PC-3 (cell line): ENCODE results near the gene SGMS1. TPM values are rescaled to one million over a fixed set of nuclear protein-coding genes. Genes with fewer than 3 reads are reported as not detected.

Experiments
- ATAC-seq: fragments of 200-7000 bp; cut with Tn5 transposase; 2 replicates; pipeline ENCODE4 v1.9.1; 2020; ENCODE audit warnings: mild to moderate bottlenecking, moderate library complexity
- BruUV-seq: library from RNA; stranded (reverse); fragments of 400-500 nt; replicated peaks from 2 replicates; lab custom pipeline; 2021; lab: Mats Ljungman, UMichigan
- CTCF ChIA-PET: fragments of 300-600 bp; sonication (Branson Sonifier 250); formaldehyde crosslinking; loops from one replicate; lab custom pipeline; 2022; ENCODE audit warnings: antibody characterized with exemption; lab: Charles Lee
- POLR2A ChIA-PET: fragments of 300-600 bp; sonication (Branson Sonifier 250); formaldehyde crosslinking; loops from one replicate; lab custom pipeline; 2022; ENCODE audit warnings: antibody characterized with exemption; ENCODE audit not compliant: unreplicated experiment; lab: Charles Lee
- DNase-seq: peaks from one replicate; pipeline ENCODE4 v3.0.0-alpha.2; 2015
- H2AFZ ChIP-seq: fragments of 300-600 bp; sonication (generic); 2 replicates; pipeline ENCODE4 v1.6.0; 2016; ENCODE audit warnings: antibody characterized with exemption, low read length
- H3F3A ChIP-seq: fragments of 300-600 bp; sonication (generic); one replicate; pipeline ENCODE4 v1.6.0; 2017; ENCODE audit warnings: antibody characterized with exemption, low read length, control low read depth, mild to moderate bottlenecking; ENCODE audit not compliant: unreplicated experiment
- H3K27ac ChIP-seq: fragments of 300-600 bp; sonication (generic); 2 replicates; pipeline ENCODE4 v1.5.1; 2016; ENCODE audit warnings: mild to moderate bottlenecking, low read length
- H3K27me3 ChIP-seq: fragments of 300-600 bp; sonication (generic); 2 replicates; pipeline ENCODE4 v1.6.1; 2016; ENCODE audit warnings: low read length, mixed read lengths
- H3K36me3 ChIP-seq: fragments of 300-600 bp; sonication (generic); 2 replicates; pipeline ENCODE4 v1.6.1; 2016; ENCODE audit warnings: low read depth, mixed run types, low read length, mixed read lengths
- H3K4me1 ChIP-seq: fragments of 300-600 bp; sonication (generic); 2 replicates; pipeline ENCODE4 v1.5.1; 2016; ENCODE audit warnings: low read length; ENCODE audit not compliant: insufficient read depth
- H3K4me2 ChIP-seq: fragments of 300-600 bp; sonication (generic); 2 replicates; pipeline ENCODE4 v1.6.0; 2016; ENCODE audit warnings: low read length
- H3K4me3 ChIP-seq: fragments of 300-600 bp; sonication (generic); 2 replicates; pipeline ENCODE4 v1.5.1; 2016; ENCODE audit warnings: mild to moderate bottlenecking, low read length, mixed read lengths
- H3K79me2 ChIP-seq: fragments of 300-600 bp; sonication (generic); 2 replicates; pipeline ENCODE4 v1.6.1; 2017; ENCODE audit warnings: low read length, mixed read lengths
- H3K9ac ChIP-seq: fragments of 300-600 bp; sonication (generic); 2 replicates; pipeline ENCODE4 v1.6.0; 2016; ENCODE audit warnings: mild to moderate bottlenecking, low read length
- H3K9me2 ChIP-seq: fragments of 300-600 bp; sonication (generic); replicated peaks from 2 replicates; pipeline ENCODE4 v1.6.1; 2016; ENCODE audit warnings: mixed run types, low read length, mixed read lengths
- H3K9me3 ChIP-seq: fragments of 300-600 bp; sonication (generic); 2 replicates; pipeline ENCODE4 v1.6.1; 2016; ENCODE audit warnings: low read length, mixed read lengths
- H4K20me1 ChIP-seq: fragments of 300-600 bp; sonication (generic); 2 replicates; pipeline ENCODE4 v1.6.1; 2016; ENCODE audit warnings: low read length, mixed read lengths
- EZH2 ChIP-seq: fragments of 300-600 bp; sonication (generic); IDR thresholded peaks from one replicate; pipeline ENCODE4 v1.6.1; 2017; ENCODE audit warnings: antibody characterized with exemption, mild to moderate bottlenecking, low read length; ENCODE audit not compliant: unreplicated experiment
- EZH2phosphoT487 ChIP-seq: fragments of 300-600 bp; sonication (generic); IDR thresholded peaks from 2 replicates; pipeline ENCODE4 v1.6.1; 2018; ENCODE audit warnings: mild to moderate bottlenecking, antibody characterized with exemption, low read length, borderline replicate concordance
- intact Hi-C: fragments of 100-400 bp; cut with micrococcal nuclease; formaldehyde crosslinking; loops from 2 replicates; pipeline ENCODE4 v1.9.0; 2023
- total RNA-seq: library from RNA; depleted of rRNA; stranded (reverse); fragments of >200 nt; gene quantifications from 2 replicates; pipeline ENCODE4 v1.2.3, GENCODE V29; 2014
- TF ChIP-seq, protein P1 (sequence below): fragments of 300-600 bp; sonication (generic); conservative IDR thresholded peaks from 2 replicates; pipeline ENCODE4 v1.5.1; 2017; ENCODE audit warnings: antibody characterized with exemption, low read depth, mild to moderate bottlenecking, low read length

Gene SGMS1
- total RNA-seq, 1 experiment from 2014 or later, result 61.4 TPM

DNA sequence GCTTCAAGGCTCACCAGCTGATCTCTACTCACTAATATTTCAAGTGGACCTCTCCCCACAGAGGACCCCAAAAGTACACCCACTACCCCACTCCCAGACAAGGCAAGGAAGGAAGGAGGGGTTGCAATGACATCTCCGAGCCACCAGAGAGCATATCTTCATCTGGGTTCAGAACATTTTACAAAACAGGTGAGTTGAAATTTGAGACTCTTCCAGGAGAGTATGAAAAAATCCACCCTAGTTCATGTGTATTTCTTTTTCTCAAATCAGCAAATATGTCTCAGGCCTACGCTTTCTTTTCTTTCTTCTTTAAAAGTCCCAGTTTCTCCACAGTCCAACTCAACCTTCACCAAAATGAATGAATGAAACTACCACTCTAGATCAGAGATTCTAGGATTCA is 61.9 kb downstream of the SGMS1 start:
- Histone ChIP-seq H3K9me3 (no peaks in the 10 kb centered on the region), H3K4me1 (peaks cover 13% of the 10 kb centered on the region), H3K4me2 (0 out of 2 replicates have a peak overlapping the region, but pooled peaks have one; percentile 2), H3K4me3 (no peak overlapping the region), H3F3A (no peaks in the 10 kb centered on the region), H3K36me3 (no peaks in the 10 kb centered on the region), H2AFZ (no peak overlapping the region), H3K9me2 (no peaks in the 10 kb centered on the region), H3K27ac (no peak overlapping the region), H4K20me1 (0 out of 2 replicates have a peak, but pooled peaks cover 4% of the 10 kb centered on the region), H3K27me3 (no peaks in the 10 kb centered on the region), H3K9ac (no peak overlapping the region), H3K79me2 (no peaks in the 10 kb centered on the region; the same call in 1 of the 2 replicates)
- TF ChIP-seq, protein P1, sequence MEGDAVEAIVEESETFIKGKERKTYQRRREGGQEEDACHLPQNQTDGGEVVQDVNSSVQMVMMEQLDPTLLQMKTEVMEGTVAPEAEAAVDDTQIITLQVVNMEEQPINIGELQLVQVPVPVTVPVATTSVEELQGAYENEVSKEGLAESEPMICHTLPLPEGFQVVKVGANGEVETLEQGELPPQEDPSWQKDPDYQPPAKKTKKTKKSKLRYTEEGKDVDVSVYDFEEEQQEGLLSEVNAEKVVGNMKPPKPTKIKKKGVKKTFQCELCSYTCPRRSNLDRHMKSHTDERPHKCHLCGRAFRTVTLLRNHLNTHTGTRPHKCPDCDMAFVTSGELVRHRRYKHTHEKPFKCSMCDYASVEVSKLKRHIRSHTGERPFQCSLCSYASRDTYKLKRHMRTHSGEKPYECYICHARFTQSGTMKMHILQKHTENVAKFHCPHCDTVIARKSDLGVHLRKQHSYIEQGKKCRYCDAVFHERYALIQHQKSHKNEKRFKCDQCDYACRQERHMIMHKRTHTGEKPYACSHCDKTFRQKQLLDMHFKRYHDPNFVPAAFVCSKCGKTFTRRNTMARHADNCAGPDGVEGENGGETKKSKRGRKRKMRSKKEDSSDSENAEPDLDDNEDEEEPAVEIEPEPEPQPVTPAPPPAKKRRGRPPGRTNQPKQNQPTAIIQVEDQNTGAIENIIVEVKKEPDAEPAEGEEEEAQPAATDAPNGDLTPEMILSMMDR, result peak; percentile 100
- TF ChIP-seq EZH2, result no peak
- POLR2A ChIA-PET, result no interaction called here
- peak; percentile 87 for DNase-seq
- no TSS peak for BruUV-seq
- CTCF ChIA-PET, result interaction anchor here (1.2 kb wide), 1 partner anchor 64 kb away, joined by 6 read pairs; no protein-coding TSS in a partner anchor
- peak; percentile 81 for ATAC-seq
- intact Hi-C loops, result loop anchor here (1.0 to 2.0 kb wide), 4 partner anchors 19 to 91 kb away; no protein-coding TSS in a partner anchor

DNA sequence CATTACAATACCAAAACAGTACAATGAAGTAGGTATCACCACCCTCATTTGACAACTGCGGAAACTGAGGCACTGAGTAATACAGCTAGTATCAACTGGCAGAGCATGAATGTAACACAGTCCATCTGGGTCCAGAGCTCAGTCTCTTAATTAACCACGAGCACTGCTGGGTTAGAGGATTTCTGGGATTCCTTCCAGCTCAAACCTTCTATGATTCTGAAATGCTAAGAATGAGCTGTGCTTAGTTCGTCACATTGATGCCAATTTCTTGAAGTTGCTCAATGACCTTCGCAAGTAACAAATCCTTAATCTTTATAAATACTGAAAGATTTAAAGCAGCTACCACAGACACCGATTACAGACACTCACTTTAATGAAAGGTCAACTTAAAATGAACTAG is 62.5 kb downstream of the SGMS1 start:
- no TSS peak for BruUV-seq
- no peak for ATAC-seq
- Histone ChIP-seq H3K27ac (no peak overlapping the region), H3F3A (no peaks in the 10 kb centered on the region), H3K9ac (no peak overlapping the region), H3K27me3 (no peaks in the 10 kb centered on the region), H4K20me1 (0 out of 2 replicates have a peak, but pooled peaks cover 4% of the 10 kb centered on the region), H2AFZ (no peak overlapping the region), H3K36me3 (no peaks in the 10 kb centered on the region), H3K9me2 (no peaks in the 10 kb centered on the region), H3K9me3 (no peaks in the 10 kb centered on the region), H3K4me3 (no peak overlapping the region), H3K4me1 (peaks cover 9% of the 10 kb centered on the region), H3K79me2 (no peaks in the 10 kb centered on the region; the same call in 1 of the 2 replicates), H3K4me2 (no peak overlapping the region)
- intact Hi-C loops, result loop anchor here (1.0 to 2.0 kb wide), 3 partner anchors 20 to 92 kb away; no protein-coding TSS in a partner anchor
- TF ChIP-seq EZH2 (no peak), EZH2phosphoT487 (no peak)
- TF ChIP-seq, protein P1, result no peak
- POLR2A ChIA-PET, result no interaction called here
- no peak for DNase-seq
- CTCF ChIA-PET, result interaction anchor here (0.5 to 1.2 kb wide), 4 partner anchors 16 to 193 kb away, joined by 3 to 6 read pairs (median 4); no protein-coding TSS in a partner anchor

GRCh38 chr10:50560370-50560769 is 63.4 kb downstream of the SGMS1 start:
- no peaks in the 10 kb centered on the region for H3K9me2 ChIP-seq
- ChIA-PET POLR2A (no interaction called here), CTCF (no interaction called here)
- no peaks in the 10 kb centered on the region for H3F3A ChIP-seq
- H3K27ac ChIP-seq, result no peak overlapping the region
- no peaks in the 10 kb centered on the region; the same call in 1 of the 2 replicates for H3K79me2 ChIP-seq
- DNase-seq, result no peak
- intact Hi-C loops, result loop anchor here (2.0 kb wide), 1 partner anchor 20 kb away; no protein-coding TSS in a partner anchor
- BruUV-seq, result no TSS peak
- H3K9ac ChIP-seq, result no peak overlapping the region
- no peak overlapping the region for H2AFZ ChIP-seq
- H3K9me3 ChIP-seq, result no peaks in the 10 kb centered on the region
- H3K4me1 ChIP-seq, result peaks cover 4% of the 10 kb centered on the region
- H3K36me3 ChIP-seq, result no peaks in the 10 kb centered on the region
- no peaks in the 10 kb centered on the region for H3K27me3 ChIP-seq
- TF ChIP-seq EZH2, result no peak
- no peak for TF ChIP-seq EZH2phosphoT487
- TF ChIP-seq, protein P1, result no peak
- ATAC-seq, result no peak
- H4K20me1 ChIP-seq, result 0 out of 2 replicates have a peak, but pooled peaks cover 4% of the 10 kb centered on the region
- no peak overlapping the region for H3K4me3 ChIP-seq
- H3K4me2 ChIP-seq, result no peak overlapping the region
